NK-92 (cell line): ENCODE results near the gene MTSS2.

Source experiments
- DNase-seq: peaks from one replicate; lab custom pipeline; 2025; ENCODE audit not compliant: unreplicated experiment; lab: John Stamatoyannopoulos, UW

MTSS2 gene

GRCh38 chr16:70700101-70701020 lies 14.5 kb upstream of the MTSS2 start:
- no peak for DNase-seq

GRCh38 chr16:70699696-70700095 lies 13.8 kb upstream of the MTSS2 start:
- DNase-seq = no peak

DNA sequence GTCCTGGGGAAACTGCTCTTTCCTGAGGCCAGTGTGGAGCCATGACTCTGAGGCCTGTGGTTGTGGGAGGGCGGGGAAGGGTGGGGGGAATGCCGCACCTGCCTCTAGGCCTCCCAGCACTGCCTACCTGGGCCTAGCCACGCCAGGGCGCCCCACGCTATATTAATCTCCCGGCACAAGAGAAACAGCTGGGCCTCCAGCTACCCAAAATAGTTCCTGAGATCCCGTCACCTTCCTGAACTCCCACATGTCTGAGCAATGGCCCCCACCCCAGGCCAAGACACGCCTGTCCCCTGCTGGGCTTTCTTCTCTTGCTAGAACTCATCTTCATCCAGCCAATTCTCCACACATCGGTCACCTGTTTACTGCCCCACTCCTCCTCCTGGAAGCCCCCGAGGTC lies 13.0 kb upstream of the MTSS2 start:
- DNase-seq = no peak

- DNase-seq = no peak
Observed at GRCh38 chr16:70697594-70698170, 11.8 kb upstream of the MTSS2 start.

- DNase-seq = no peak
Observed at GRCh38 chr16:70696952-70697593, 11.2 kb upstream of the MTSS2 start.

DNA sequence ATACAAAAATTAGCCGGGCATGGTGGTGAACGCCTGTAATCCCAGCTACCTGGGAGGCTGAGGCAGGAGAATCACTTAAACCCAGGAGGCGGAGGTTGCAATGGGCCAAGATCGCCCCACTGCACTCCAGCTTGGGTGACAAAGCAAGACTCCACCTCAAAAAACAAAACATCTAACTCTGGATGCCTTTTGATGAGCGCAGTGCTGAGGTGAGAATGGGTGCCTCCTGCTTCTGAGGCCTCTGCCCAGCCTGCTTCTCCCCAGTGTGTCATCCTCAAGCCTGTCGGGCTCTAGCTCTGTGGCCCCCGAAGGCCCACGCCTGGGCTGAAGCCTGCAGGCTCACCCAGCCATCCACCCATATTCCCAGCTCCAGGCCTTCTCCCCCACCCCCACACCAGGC lies 10.5 kb upstream of the MTSS2 start:
- DNase-seq = no peak

DNA sequence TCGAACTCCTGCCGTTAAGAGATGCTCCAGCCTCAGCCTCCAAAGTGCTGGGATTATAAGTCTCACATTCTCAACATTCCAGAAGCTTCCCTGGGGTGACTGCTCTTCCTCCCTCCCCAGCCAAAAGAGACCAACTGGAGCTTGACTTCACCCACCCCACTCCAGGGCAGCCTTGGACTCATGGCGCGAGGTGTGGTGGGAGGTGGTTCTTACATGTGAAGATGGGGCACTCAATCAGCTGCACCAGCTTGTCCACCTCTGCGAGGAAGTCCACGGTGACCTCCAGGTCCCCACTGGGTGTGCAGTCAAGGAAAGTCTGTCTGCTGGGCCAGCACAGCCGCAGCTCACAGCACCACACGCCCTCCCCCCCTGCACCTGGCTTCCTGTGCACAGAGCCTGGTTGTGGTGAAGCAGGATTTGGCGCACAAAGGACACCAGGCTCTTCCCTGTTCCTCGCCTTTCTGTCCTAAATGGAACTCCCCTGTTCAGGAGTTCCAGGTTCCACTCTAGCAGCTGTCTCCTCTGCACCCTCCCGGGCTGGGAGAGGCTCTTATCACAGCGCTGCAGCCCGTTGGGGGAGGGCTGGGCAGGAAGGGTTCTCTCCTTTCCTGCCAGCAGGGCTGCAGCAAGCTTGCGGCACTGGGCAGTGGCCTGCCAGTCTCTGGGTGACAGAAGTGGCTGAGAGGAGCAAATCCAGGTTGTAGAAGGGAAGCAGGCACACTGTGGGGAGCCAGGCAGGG lies 9.6 kb upstream of the MTSS2 start:
- DNase-seq = no peak

GRCh38 chr16:70694868-70695218 lies 9.0 kb upstream of the MTSS2 start:
- no peak for DNase-seq

GRCh38 chr16:70694088-70694867 lies 8.4 kb upstream of the MTSS2 start:
- DNase-seq = no peak

GRCh38 chr16:70692873-70693671 lies 7.2 kb upstream of the MTSS2 start:
- DNase-seq = no peak

DNA sequence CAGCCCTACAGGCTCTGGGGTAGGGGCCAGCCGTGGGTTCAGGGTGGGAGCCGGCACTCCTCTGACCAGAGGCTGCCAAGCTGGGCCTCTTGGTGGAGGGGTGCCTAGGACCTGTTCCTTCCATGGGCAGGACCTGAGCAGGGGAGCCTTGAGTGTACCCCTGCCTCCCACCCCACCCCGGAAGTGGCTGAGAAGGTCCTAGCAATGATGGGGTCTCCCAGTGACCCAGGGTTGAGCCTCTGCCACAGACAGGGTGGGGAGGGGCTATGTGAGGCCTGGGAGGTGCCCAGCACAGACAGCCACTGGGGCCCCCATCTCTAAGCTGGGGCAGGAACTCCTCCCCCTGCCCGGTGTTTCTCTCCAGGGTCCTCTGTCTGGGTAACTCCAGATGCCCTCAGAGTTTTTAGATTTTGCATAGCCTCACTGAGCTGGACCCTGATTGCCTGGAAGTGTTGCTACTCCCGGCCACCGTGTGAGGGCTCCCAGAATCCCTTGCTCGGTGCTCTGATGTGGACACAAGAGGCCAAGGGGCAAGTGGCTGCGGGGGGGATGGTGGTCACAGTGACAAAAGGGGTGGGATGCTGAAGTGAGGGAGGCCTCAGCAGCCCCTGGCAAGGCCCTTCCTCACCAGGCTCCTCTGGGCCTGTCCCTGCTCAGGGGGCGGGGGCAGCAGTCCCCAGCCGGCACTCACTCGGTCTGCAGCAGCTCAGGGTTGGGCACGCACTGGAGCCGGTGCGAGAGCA lies 6.4 kb upstream of the MTSS2 start:
- DNase-seq = no peak

DNA sequence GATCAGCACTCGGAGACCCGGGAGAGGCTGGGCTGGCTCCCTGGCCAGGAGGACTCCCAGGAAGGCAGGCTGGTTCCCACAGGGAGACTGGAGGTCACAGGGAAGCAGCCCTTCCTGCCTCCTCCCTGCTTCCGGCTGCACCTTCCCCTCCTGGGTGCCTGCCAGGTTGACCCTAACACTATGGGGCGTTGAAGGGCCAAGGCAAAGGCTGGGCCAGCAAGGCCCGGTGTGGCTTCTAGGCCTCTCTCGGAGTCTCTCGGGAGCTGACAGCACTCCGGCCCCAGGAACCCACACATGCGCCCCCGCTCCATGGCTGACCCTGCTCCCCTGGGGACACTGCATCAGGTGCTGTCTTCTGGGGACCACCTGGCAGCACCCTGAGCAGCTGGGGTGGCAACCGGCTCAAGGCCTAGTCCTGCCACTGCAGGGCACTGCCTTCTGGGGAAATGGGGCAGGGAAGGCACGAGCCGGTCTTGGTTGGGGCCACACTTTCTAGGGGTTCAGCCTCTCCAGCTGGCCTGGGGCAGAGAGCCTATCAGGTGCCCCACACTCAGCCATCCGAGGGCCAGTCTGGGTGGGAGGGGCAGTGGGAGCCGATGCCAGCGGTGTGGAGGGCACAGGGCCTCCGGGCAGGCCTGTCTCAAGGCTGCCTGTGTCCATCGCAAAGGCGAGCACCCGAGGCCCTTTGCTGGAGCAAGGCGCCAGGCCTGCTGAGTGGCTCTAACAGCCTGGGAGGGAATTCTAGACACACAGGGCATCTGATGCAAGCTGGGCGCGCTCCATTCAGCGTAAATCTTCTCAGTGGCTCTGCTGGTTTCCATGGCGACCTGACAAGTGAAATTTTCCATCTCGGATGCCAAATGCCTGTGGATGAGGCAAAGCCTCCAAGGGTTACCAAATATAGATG lies 5.6 kb upstream of the MTSS2 start:
- DNase-seq = no peak

DNA sequence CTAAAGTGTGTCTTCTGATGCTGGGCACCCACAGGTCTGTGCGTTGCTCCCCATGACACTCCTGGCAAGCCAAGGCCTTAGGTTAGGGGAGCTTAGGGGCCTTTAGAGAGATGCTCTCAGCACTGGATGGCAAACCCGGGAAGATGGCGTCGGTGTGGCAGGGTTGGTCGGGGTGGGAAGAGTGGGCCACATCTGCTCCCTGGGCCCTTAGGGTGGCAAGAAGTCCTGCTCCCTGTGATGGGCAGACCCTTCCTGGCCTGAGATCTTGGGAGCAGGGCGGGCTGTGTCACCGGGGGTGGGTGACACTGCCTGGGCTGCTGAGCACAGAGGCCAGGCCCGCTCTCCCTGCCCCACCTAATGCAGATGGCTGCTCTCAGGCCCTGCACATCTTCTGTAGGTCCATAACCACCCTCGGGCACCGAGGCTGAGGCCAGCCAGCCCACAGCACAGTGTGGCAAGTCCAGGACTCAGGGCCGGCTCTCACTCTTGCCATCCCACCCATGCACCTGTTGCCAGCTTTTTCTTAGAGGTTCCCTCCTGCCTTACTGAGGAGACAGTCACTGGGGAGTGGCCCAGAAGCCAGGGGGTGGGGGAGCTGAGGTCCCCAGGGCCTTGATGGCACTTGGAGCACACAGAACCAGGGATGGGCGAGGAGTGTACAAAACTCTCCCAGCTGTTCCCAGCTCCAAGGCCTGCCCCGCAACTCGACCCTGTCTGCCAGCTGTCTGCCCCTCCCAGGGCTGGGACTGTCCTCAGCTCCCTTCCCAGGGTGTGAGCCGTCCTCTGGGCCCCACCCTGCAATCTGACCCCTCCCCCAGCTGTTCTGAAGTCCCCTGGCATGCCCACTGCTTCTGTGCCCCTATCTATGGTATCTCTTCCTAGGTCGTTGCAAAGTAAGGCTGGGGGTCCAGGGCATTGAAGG lies 4.4 kb upstream of the MTSS2 start:
- no peak for DNase-seq

DNA sequence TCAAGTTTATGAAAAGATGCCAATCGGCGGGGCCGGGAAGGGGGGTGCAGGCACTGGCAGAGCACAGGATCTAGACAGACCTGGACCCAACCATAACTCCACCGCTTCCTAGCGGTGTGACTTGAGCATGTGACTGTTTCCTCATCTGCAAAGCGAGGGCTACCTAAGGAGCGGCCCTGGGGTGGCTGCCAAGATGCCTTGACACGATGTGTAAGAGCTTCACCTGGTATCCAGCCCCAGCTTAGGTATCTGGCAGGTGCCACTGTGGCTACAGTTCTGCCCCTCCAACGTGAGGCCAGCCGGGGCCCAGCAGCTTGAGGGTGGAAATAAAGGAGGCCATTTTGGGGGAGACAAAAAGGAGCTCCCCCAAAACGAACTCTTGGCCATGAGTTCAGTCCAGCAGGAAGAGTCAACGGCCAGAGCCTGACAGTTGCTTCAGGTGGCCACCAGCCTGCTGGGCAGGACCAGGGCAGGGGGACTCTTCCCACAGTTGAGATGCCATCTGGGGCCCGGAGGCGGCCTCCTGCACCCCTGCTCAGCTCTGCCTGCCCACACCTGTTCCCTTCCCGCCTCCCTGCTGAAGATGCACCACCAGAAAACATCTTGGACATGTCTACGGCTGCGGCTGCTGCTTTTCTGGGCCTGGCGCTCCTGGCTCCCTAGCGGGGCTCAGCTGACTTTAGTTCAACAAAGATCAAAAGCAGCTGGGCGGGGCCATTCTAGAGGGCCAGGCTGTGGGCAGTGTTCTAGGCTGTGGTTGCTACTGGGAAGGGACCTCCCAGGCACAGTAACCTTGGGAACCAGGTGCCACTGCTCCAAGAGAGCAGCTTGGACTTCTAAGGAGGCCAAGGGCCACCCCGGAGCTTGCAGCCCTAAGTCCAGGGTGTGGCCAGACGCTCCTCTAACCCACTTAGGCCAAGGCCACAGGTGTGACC lies 3.4 kb upstream of the MTSS2 start:
- DNase-seq = no peak

GRCh38 chr16:70688246-70688742 lies 2.4 kb upstream of the MTSS2 start:
- no peak for DNase-seq

- no peak for DNase-seq
Observed at GRCh38 chr16:70687671-70688245, 1.9 kb upstream of the MTSS2 start.
